HEK293 (cell line): Measurements from ENCODE around the gene RB1.
A peak's percentile ranks its signal among the peaks of the same experiment; 100 is the strongest.

Experiments
- CTCF ChIA-PET: fragments of 350-600 bp; formaldehyde crosslinking; extraction: SDS; loops from one replicate; lab custom pipeline; 2021; ENCODE audit warnings: antibody characterized with exemption; lab: Yijun Ruan, JAX
- POLR2A ChIA-PET: fragments of 300-600 bp; formaldehyde crosslinking; extraction: SDS; loops from one replicate; lab custom pipeline; 2020; ENCODE audit warnings: antibody characterized with exemption, inconsistent platforms; lab: Yijun Ruan, JAX
- H3K27ac ChIP-seq: fragments of 200-500 bp; sonication (Bioruptor generic); 2 replicates; pipeline ENCODE4 v1.5.1; 2014; ENCODE audit warnings: low read depth, low read length, control low read depth, inconsistent platforms; ENCODE audit errors: extremely low read depth
- H3K36me3 ChIP-seq, 2 experiments: fragments of 200-500 bp in 1 of 2; sonication (Bioruptor generic) in 1 of 2; 1 replicate in 1 of 2; 2 replicates in 1 of 2; pipeline ENCODE4 v1.5.1; 2014 to 2017; ENCODE audit warnings: inconsistent platforms in 2 of 2, low read length in 2 of 2; ENCODE audit not compliant: control insufficient read depth in 2 of 2, insufficient read depth in 1 of 2
- H3K4me1 ChIP-seq: fragments of 200-500 bp; sonication (Bioruptor generic); 2 replicates; pipeline ENCODE4 v1.5.1; 2014; ENCODE audit warnings: mild to moderate bottlenecking, low read length, inconsistent platforms; ENCODE audit not compliant: control insufficient read depth, insufficient read depth
- H3K4me3 ChIP-seq: 2 replicates; pipeline ENCODE4 v1.5.1; 2011; ENCODE audit warnings: low read depth, mild to moderate bottlenecking, control low read depth, low read length, moderate library complexity
- H3K9me3 ChIP-seq: fragments of 200-500 bp; sonication (Bioruptor generic); 2 replicates; pipeline ENCODE4 v1.5.1; 2014; ENCODE audit warnings: low read depth, low read length, inconsistent platforms; ENCODE audit not compliant: control insufficient read depth, insufficient read depth
- GLIS2 ChIP-seq: fragments of 450-650 bp; formaldehyde crosslinking; IDR thresholded peaks from 2 replicates; pipeline ENCODE4 v1.5.1; 2016; ENCODE audit warnings: missing biosample characterization, missing genetic modification characterization
- WT1 ChIP-seq: fragments of 450-650 bp; formaldehyde crosslinking; IDR thresholded peaks from 2 replicates; pipeline ENCODE4 v1.5.1; 2016; ENCODE audit warnings: missing biosample characterization, missing genetic modification characterization
- ZNF19 ChIP-seq: fragments of 450-650 bp; formaldehyde crosslinking; IDR thresholded peaks from 2 replicates; pipeline ENCODE4; 2016; ENCODE audit warnings: missing biosample characterization, missing genetic modification characterization, low read depth
- ZNF202 ChIP-seq: fragments of 450-650 bp; formaldehyde crosslinking; IDR thresholded peaks from 2 replicates; pipeline ENCODE4 v1.5.1; 2016; ENCODE audit warnings: missing biosample characterization, missing genetic modification characterization, borderline replicate concordance
- ZNF248 ChIP-seq: fragments of 450-650 bp; formaldehyde crosslinking; IDR thresholded peaks from 2 replicates; pipeline ENCODE4 v1.5.1; 2017; ENCODE audit warnings: missing biosample characterization, missing genetic modification characterization
- ZNF302 ChIP-seq: fragments of 450-650 bp; formaldehyde crosslinking; IDR thresholded peaks from 2 replicates; pipeline ENCODE4 v1.5.1; 2016; ENCODE audit warnings: missing biosample characterization, missing genetic modification characterization, low read depth
- ZNF76 ChIP-seq: fragments of 450-650 bp; formaldehyde crosslinking; IDR thresholded peaks from 2 replicates; pipeline ENCODE4; 2016; ENCODE audit warnings: low read depth, missing biosample characterization, missing genetic modification characterization, borderline replicate concordance
- ZNF768 ChIP-seq: fragments of 450-650 bp; formaldehyde crosslinking; IDR thresholded peaks from 2 replicates; pipeline ENCODE4 v1.5.1; 2018; ENCODE audit warnings: missing biosample characterization, mild to moderate bottlenecking, missing genetic modification characterization
- ZNF843 ChIP-seq: fragments of 450-650 bp; formaldehyde crosslinking; IDR thresholded peaks from 2 replicates; pipeline ENCODE4 v1.5.1; 2016; ENCODE audit warnings: missing biosample characterization, missing genetic modification characterization
- TF ChIP-seq, protein P1 (sequence below): fragments of 450-650 bp; formaldehyde crosslinking; IDR thresholded peaks from 2 replicates; pipeline ENCODE4 v1.5.1; 2016; ENCODE audit warnings: missing biosample characterization, missing genetic modification characterization
- TF ChIP-seq, protein P2 (sequence below): fragments of 450-650 bp; formaldehyde crosslinking; IDR thresholded peaks from 2 replicates; pipeline ENCODE4 v1.5.1; 2016; ENCODE audit warnings: missing biosample characterization, missing genetic modification characterization
- TF ChIP-seq, protein P3 (sequence below): fragments of 450-650 bp; formaldehyde crosslinking; IDR thresholded peaks from 2 replicates; pipeline ENCODE4 v1.5.1; 2016; ENCODE audit warnings: missing biosample characterization, missing genetic modification characterization
- TF ChIP-seq, protein P4 (sequence below): fragments of 450-650 bp; formaldehyde crosslinking; IDR thresholded peaks from 2 replicates; pipeline ENCODE4 v1.5.1; 2016; ENCODE audit warnings: missing biosample characterization, missing genetic modification characterization
- TF ChIP-seq, protein P5 (sequence below): fragments of 450-650 bp; formaldehyde crosslinking; IDR thresholded peaks from 2 replicates; pipeline ENCODE4 v1.5.1; 2016; ENCODE audit warnings: missing biosample characterization, missing genetic modification characterization

Gene RB1

GRCh38 chr13:48316826-48317510 is 13.4 kb downstream of the RB1 start (continued):
- TF ChIP-seq ZNF302 (tag by site-specific recombination) = no peak
- no peak for TF ChIP-seq ZNF843 (tag by site-specific recombination)
- TF ChIP-seq ZNF76 (tag by site-specific recombination) = no peak
- no peak for TF ChIP-seq ZNF248 (tag by site-specific recombination)
- TF ChIP-seq, protein P1, sequence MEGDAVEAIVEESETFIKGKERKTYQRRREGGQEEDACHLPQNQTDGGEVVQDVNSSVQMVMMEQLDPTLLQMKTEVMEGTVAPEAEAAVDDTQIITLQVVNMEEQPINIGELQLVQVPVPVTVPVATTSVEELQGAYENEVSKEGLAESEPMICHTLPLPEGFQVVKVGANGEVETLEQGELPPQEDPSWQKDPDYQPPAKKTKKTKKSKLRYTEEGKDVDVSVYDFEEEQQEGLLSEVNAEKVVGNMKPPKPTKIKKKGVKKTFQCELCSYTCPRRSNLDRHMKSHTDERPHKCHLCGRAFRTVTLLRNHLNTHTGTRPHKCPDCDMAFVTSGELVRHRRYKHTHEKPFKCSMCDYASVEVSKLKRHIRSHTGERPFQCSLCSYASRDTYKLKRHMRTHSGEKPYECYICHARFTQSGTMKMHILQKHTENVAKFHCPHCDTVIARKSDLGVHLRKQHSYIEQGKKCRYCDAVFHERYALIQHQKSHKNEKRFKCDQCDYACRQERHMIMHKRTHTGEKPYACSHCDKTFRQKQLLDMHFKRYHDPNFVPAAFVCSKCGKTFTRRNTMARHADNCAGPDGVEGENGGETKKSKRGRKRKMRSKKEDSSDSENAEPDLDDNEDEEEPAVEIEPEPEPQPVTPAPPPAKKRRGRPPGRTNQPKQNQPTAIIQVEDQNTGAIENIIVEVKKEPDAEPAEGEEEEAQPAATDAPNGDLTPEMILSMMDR (tag by site-specific recombination) = no peak

DNA sequence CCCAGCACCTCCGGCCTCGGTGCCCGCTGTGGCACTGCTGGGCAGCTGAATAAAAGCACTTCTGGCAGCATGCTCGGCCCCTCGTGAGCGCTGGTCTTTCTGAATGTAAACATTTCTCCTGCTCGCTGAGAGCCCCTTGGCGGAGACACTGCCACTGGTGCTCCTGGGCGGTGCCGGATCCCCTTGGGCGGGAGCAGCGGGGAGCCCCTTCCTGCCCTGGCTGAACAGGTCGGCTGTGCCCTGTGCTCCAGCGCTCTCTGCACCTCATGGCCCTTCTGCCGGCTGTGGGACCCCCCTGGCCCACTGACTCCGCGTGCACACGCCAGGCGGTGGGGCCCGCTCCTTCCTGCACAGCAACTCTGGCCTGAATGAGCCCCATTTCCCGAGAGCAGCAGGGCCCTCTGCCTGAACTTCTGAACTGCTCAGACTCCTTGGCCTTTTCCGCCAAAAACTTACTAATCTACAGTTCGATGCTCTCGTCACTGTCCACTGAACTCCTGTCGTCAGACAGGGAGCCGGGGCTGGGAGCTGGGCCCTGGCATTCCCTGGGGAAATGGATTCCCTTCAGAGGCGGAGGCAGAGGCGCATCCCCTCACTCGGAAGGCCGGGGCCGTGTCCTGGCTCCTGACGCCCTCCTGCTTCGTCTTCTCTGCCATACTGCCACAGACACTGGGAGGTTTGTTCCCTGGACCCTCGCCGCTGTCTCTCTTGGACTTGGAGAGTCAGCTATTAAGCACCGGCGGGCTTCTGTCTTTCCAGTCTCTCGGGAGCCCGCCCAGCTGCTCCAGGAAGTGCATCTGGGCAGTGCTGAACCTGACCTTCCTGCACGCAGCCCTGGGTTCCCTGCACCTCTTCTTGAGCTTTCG is 14.2 kb downstream of the RB1 start:
- TF ChIP-seq, protein P2, sequence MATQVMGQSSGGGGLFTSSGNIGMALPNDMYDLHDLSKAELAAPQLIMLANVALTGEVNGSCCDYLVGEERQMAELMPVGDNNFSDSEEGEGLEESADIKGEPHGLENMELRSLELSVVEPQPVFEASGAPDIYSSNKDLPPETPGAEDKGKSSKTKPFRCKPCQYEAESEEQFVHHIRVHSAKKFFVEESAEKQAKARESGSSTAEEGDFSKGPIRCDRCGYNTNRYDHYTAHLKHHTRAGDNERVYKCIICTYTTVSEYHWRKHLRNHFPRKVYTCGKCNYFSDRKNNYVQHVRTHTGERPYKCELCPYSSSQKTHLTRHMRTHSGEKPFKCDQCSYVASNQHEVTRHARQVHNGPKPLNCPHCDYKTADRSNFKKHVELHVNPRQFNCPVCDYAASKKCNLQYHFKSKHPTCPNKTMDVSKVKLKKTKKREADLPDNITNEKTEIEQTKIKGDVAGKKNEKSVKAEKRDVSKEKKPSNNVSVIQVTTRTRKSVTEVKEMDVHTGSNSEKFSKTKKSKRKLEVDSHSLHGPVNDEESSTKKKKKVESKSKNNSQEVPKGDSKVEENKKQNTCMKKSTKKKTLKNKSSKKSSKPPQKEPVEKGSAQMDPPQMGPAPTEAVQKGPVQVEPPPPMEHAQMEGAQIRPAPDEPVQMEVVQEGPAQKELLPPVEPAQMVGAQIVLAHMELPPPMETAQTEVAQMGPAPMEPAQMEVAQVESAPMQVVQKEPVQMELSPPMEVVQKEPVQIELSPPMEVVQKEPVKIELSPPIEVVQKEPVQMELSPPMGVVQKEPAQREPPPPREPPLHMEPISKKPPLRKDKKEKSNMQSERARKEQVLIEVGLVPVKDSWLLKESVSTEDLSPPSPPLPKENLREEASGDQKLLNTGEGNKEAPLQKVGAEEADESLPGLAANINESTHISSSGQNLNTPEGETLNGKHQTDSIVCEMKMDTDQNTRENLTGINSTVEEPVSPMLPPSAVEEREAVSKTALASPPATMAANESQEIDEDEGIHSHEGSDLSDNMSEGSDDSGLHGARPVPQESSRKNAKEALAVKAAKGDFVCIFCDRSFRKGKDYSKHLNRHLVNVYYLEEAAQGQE (tag by site-specific recombination) = no peak
- TF ChIP-seq, protein P3, sequence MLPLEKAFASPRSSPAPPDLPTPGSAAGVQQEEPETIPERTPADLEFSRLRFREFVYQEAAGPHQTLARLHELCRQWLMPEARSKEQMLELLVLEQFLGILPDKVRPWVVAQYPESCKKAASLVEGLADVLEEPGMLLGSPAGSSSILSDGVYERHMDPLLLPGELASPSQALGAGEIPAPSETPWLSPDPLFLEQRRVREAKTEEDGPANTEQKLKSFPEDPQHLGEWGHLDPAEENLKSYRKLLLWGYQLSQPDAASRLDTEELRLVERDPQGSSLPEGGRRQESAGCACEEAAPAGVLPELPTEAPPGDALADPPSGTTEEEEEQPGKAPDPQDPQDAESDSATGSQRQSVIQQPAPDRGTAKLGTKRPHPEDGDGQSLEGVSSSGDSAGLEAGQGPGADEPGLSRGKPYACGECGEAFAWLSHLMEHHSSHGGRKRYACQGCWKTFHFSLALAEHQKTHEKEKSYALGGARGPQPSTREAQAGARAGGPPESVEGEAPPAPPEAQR = no peak
- TF ChIP-seq ZNF202 (tag by site-specific recombination) (peak; percentile 52; the same call in 1 of the 2 replicates), ZNF768 (no peak)
- TF ChIP-seq, all 188 proteins: peak for 1
- CTCF ChIA-PET = no interaction called here
- Histone ChIP-seq H3K9me3 (no peaks in the 10 kb centered on the region), H3K4me1 (no peaks in the 10 kb centered on the region), H3K27ac (no peak overlapping the region), H3K4me3 (no peak overlapping the region), H3K36me3 (peaks cover 0 to 16% of the 10 kb centered on the region in 2 experiments; a peak in 1 of 3 replicates)
- POLR2A ChIA-PET = no interaction called here

- no peaks in the 10 kb centered on the region for H3K9me3 ChIP-seq
- H3K4me3 ChIP-seq = no peak overlapping the region
- ChIA-PET POLR2A (no interaction called here), CTCF (no interaction called here)
- H3K36me3 ChIP-seq = peaks cover 0 to 16% of the 10 kb centered on the region in 2 experiments; a peak in 1 of 3 replicates
- H3K4me1 ChIP-seq = no peaks in the 10 kb centered on the region
- H3K27ac ChIP-seq = no peak overlapping the region
- TF ChIP-seq, protein P3 = no peak
- TF ChIP-seq, protein P4, sequence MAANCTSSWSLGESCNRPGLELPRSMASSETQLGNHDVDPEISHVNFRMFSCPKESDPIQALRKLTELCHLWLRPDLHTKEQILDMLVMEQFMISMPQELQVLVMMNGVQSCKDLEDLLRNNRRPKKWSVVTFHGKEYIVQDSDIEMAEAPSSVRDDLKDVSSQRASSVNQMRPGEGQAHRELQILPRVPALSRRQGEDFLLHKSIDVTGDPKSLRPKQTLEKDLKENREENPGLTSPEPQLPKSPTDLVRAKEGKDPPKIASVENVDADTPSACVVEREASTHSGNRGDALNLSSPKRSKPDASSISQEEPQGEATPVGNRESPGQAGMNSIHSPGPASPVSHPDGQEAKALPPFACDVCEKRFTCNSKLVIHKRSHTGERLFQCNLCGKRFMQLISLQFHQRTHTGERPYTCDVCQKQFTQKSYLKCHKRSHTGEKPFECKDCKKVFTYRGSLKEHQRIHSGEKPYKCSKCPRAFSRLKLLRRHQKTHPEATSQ (tag by site-specific recombination) = no peak
- no peak for TF ChIP-seq ZNF19 (tag by site-specific recombination)
- TF ChIP-seq WT1 (tag by site-specific recombination) = no peak
- TF ChIP-seq, protein P5, sequence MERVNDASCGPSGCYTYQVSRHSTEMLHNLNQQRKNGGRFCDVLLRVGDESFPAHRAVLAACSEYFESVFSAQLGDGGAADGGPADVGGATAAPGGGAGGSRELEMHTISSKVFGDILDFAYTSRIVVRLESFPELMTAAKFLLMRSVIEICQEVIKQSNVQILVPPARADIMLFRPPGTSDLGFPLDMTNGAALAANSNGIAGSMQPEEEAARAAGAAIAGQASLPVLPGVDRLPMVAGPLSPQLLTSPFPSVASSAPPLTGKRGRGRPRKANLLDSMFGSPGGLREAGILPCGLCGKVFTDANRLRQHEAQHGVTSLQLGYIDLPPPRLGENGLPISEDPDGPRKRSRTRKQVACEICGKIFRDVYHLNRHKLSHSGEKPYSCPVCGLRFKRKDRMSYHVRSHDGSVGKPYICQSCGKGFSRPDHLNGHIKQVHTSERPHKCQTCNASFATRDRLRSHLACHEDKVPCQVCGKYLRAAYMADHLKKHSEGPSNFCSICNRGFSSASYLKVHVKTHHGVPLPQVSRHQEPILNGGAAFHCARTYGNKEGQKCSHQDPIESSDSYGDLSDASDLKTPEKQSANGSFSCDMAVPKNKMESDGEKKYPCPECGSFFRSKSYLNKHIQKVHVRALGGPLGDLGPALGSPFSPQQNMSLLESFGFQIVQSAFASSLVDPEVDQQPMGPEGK = no peak
- TF ChIP-seq GLIS2 = no peak
These were observed 14.8 kb downstream of the RB1 start for GRCh38 chr13:48318377-48318811.
